H9 (cell line): ENCODE measurements around the gene RPS6KB2. TPM values are rescaled to one million over a fixed set of nuclear protein-coding genes. Genes with fewer than 3 reads are reported as not detected.
"Not testable (repeated sequence)": the region's sequence is repeated elsewhere in the genome, so short reads cannot be mapped to it uniquely, and the experiment has no call there.

Experiments
- DNase-seq: peaks from one replicate; pipeline ENCODE4 v3.0.0-alpha.2; 2017
- H2AFZ ChIP-seq: one replicate; pipeline ENCODE4 v1.6.1; 2013; ENCODE audit warnings: mild to moderate bottlenecking, low read length, control low read depth, moderate library complexity
- H2AK5ac ChIP-seq: 2 replicates; pipeline ENCODE4 v1.6.1; 2013; ENCODE audit warnings: low read length, control low read depth, mixed read lengths; ENCODE audit not compliant: insufficient read length
- H2BK120ac ChIP-seq: one replicate; pipeline ENCODE4 v1.6.1; 2013; ENCODE audit warnings: low read depth, mild to moderate bottlenecking, low read length, control low read depth, inconsistent platforms; ENCODE audit not compliant: poor library complexity, severe bottlenecking
- H2BK12ac ChIP-seq: 2 replicates; pipeline ENCODE4 v1.6.1; 2013; ENCODE audit warnings: low read length, control low read depth, mixed read lengths, low read depth; ENCODE audit not compliant: insufficient read length
- H2BK15ac ChIP-seq: 2 replicates; pipeline ENCODE4 v1.6.1; 2013; ENCODE audit warnings: low read depth, low read length, control low read depth
- H2BK20ac ChIP-seq: one replicate; pipeline ENCODE4 v1.6.1; 2013; ENCODE audit warnings: low read depth, mild to moderate bottlenecking, low read length, control low read depth, inconsistent platforms; ENCODE audit not compliant: poor library complexity, severe bottlenecking
- H2BK5ac ChIP-seq: 2 replicates; pipeline ENCODE4 v1.6.1; 2013; ENCODE audit warnings: low read length, control low read depth, mixed read lengths; ENCODE audit not compliant: insufficient read length
- H3K14ac ChIP-seq: 2 replicates; pipeline ENCODE4 v1.6.1; 2013; ENCODE audit warnings: low read length, control low read depth; ENCODE audit not compliant: insufficient read depth
- H3K18ac ChIP-seq: 2 replicates; pipeline ENCODE4 v1.6.1; 2013; ENCODE audit warnings: low read depth, mild to moderate bottlenecking, mixed read lengths, low read length, control low read depth; ENCODE audit not compliant: insufficient read length
- H3K23ac ChIP-seq: 2 replicates; pipeline ENCODE4 v1.6.1; 2013; ENCODE audit warnings: low read length, control low read depth, mixed read lengths, low read depth; ENCODE audit not compliant: insufficient read length
- H3K23me2 ChIP-seq: 2 replicates; pipeline ENCODE4 v1.6.1; 2013; ENCODE audit warnings: low read depth, mild to moderate bottlenecking, mixed read lengths, low read length, control low read depth; ENCODE audit not compliant: insufficient read length, poor library complexity, severe bottlenecking
- H3K27ac ChIP-seq: 2 replicates; pipeline ENCODE4 v1.5.1; 2013; ENCODE audit warnings: low read length, control low read depth, mixed read lengths, low read depth; ENCODE audit not compliant: insufficient read length
- H3K27me3 ChIP-seq: 2 replicates; pipeline ENCODE4 v1.6.1; 2013; ENCODE audit warnings: low read length, control low read depth, inconsistent platforms; ENCODE audit not compliant: insufficient read depth
- H3K4ac ChIP-seq: 2 replicates; pipeline ENCODE4 v1.6.1; 2013; ENCODE audit warnings: low read depth, mild to moderate bottlenecking, control low read depth, inconsistent platforms, low read length, moderate library complexity
- H3K4me1 ChIP-seq: 2 replicates; pipeline ENCODE4 v1.6.1; 2013; ENCODE audit warnings: low read length, control low read depth, inconsistent platforms; ENCODE audit not compliant: insufficient read depth
- H3K4me2 ChIP-seq: 2 replicates; pipeline ENCODE4 v1.6.1; 2013; ENCODE audit warnings: low read length, control low read depth, mixed read lengths; ENCODE audit not compliant: insufficient read length, insufficient read depth
- H3K56ac ChIP-seq: 2 replicates; pipeline ENCODE4 v1.6.1; 2013; ENCODE audit warnings: low read depth, mild to moderate bottlenecking, mixed read lengths, low read length, control low read depth; ENCODE audit not compliant: insufficient read length
- H3K79me1 ChIP-seq: 2 replicates; pipeline ENCODE4 v1.6.1; 2013; ENCODE audit warnings: low read depth, mild to moderate bottlenecking, moderate library complexity, low read length, control low read depth, inconsistent platforms; ENCODE audit not compliant: insufficient read depth, poor library complexity, severe bottlenecking
- H3K79me2 ChIP-seq: 2 replicates; pipeline ENCODE4 v1.6.1; 2013; ENCODE audit warnings: low read length, control low read depth, inconsistent platforms; ENCODE audit not compliant: insufficient read depth
- H3K9ac ChIP-seq: 2 replicates; pipeline ENCODE4 v1.6.1; 2013; ENCODE audit warnings: low read length, control low read depth, mixed read lengths; ENCODE audit not compliant: insufficient read length; ENCODE audit errors: extremely low read depth
- H3K9me3 ChIP-seq: one replicate; pipeline ENCODE4 v1.6.1; 2013; ENCODE audit warnings: low read depth, low read length, inconsistent platforms; ENCODE audit not compliant: control insufficient read depth
- H3T11ph ChIP-seq: one replicate; pipeline ENCODE4 v1.6.1; 2013; ENCODE audit warnings: mild to moderate bottlenecking, low read length, control low read depth, inconsistent platforms
- H4K20me1 ChIP-seq: one replicate; pipeline ENCODE4 v1.6.1; 2013; ENCODE audit not compliant: control insufficient read depth, insufficient read length, insufficient read depth
- H4K5ac ChIP-seq: 2 replicates; pipeline ENCODE4 v1.6.1; 2013; ENCODE audit warnings: low read depth, mild to moderate bottlenecking, mixed read lengths, low read length, control low read depth; ENCODE audit not compliant: insufficient read length
- H4K8ac ChIP-seq: replicated peaks from 2 replicates; pipeline ENCODE4 v1.6.1; 2013; ENCODE audit warnings: low read length, control low read depth, mixed read lengths, low read depth; ENCODE audit not compliant: insufficient read length
- H4K91ac ChIP-seq: 2 replicates; pipeline ENCODE4 v1.6.1; 2013; ENCODE audit warnings: low read depth, mild to moderate bottlenecking, moderate library complexity, mixed read lengths, low read length, control low read depth; ENCODE audit not compliant: insufficient read length
- H3K27ac Mint-ChIP-seq, 3 experiments: 2 replicates in 2 of 3; 3 replicates in 1 of 3; pipeline ENCODE4 v1.8.0; 2020 to 2021; ENCODE audit warnings: mixed read lengths in 3 of 3, mild to moderate bottlenecking in 1 of 3, moderate library complexity in 1 of 3
- H3K27me3 Mint-ChIP-seq: 2 replicates; pipeline ENCODE4 v1.8.0; 2021; ENCODE audit warnings: low read depth, mild to moderate bottlenecking, moderate library complexity, mixed read lengths
- H3K36me3 Mint-ChIP-seq, 3 experiments: 2 replicates in 2 of 3; 3 replicates in 1 of 3; pipeline ENCODE4 v1.8.0; 2020 to 2021; ENCODE audit warnings: low read depth in 3 of 3, mixed read lengths in 3 of 3; ENCODE audit not compliant: insufficient read depth in 1 of 3
- H3K4me1 Mint-ChIP-seq, 2 experiments: 2 replicates each; pipeline ENCODE4 v1.8.0; 2020; ENCODE audit warnings: mixed read lengths in 2 of 2
- H3K4me3 Mint-ChIP-seq, 2 experiments: 2 replicates in 1 of 2; 3 replicates in 1 of 2; pipeline ENCODE4 v1.8.0; 2020 to 2021; ENCODE audit warnings: mild to moderate bottlenecking in 2 of 2, mixed read lengths in 2 of 2, moderate library complexity in 1 of 2
- H3K9me3 Mint-ChIP-seq, 2 experiments: 2 replicates in 1 of 2; 3 replicates in 1 of 2; pipeline ENCODE4 v1.8.0; 2020; ENCODE audit warnings: mild to moderate bottlenecking in 2 of 2, mixed read lengths in 2 of 2, moderate library complexity in 1 of 2
- WGBS: extraction: QIAGEN DNeasy Blood & Tissue Kit; methylation state at CpG from one replicate; pipeline ENCODE4 v1.1.7; 2013; ENCODE audit warnings: missing lambda C conversion rate, low lambda C conversion rate, mixed read lengths; ENCODE audit not compliant: insufficient read length; ENCODE audit errors: extremely low coverage; 5-methylcytosine and 5-hydroxymethylcytosine counted together
- total RNA-seq: library from RNA; stranded (reverse); gene quantifications from 2 replicates; pipeline ENCODE4 v1.2.1, GENCODE V29; 2021
- TF ChIP-seq, protein P1 (sequence below): fragments of 200-600 bp; sonication (generic); conservative IDR thresholded peaks from 3 replicates; pipeline ENCODE4 v1.8.0; 2021; ENCODE audit warnings: antibody characterized with exemption, mild to moderate bottlenecking

Gene RPS6KB2
- total RNA-seq, 1 experiment from 2014 or later = 51.7 TPM

GRCh38 chr11:67423891-67424613 is 4.2 kb upstream of the RPS6KB2 start:
- Histone ChIP-seq H2BK120ac (no peak overlapping the region), H3K9me3 (no peaks in the 10 kb centered on the region), H4K8ac (no peak overlapping the region), H3K9ac (no peak overlapping the region), H3K4me2 (no peak overlapping the region), H4K91ac (no peak overlapping the region), H2BK12ac (no peak overlapping the region), H2AK5ac (no peak overlapping the region), H3K56ac (no peak overlapping the region), H3K23me2 (peaks cover 4% of the 10 kb centered on the region), H2BK5ac (no peak overlapping the region), H2BK15ac (no peak overlapping the region), H3K79me2 (no peaks in the 10 kb centered on the region; the same call in 1 of the 2 replicates), H3K4ac (no peak overlapping the region), H3K79me1 (no peaks in the 10 kb centered on the region), H3K18ac (no peak overlapping the region), H3K14ac (no peak overlapping the region), H3K4me1 (no peaks in the 10 kb centered on the region), H3K23ac (no peak overlapping the region), H2BK20ac (no peak overlapping the region), H3K27me3 (no peaks in the 10 kb centered on the region), H4K5ac (no peak overlapping the region), H3T11ph (no peak overlapping the region), H4K20me1 (no peaks in the 10 kb centered on the region), H3K27ac (no peak overlapping the region), H2AFZ (no peak overlapping the region)
- H3K4me1 Mint-ChIP-seq = peaks cover 18 to 23% of the 10 kb centered on the region in 2 experiments
- TF ChIP-seq, protein P1, sequence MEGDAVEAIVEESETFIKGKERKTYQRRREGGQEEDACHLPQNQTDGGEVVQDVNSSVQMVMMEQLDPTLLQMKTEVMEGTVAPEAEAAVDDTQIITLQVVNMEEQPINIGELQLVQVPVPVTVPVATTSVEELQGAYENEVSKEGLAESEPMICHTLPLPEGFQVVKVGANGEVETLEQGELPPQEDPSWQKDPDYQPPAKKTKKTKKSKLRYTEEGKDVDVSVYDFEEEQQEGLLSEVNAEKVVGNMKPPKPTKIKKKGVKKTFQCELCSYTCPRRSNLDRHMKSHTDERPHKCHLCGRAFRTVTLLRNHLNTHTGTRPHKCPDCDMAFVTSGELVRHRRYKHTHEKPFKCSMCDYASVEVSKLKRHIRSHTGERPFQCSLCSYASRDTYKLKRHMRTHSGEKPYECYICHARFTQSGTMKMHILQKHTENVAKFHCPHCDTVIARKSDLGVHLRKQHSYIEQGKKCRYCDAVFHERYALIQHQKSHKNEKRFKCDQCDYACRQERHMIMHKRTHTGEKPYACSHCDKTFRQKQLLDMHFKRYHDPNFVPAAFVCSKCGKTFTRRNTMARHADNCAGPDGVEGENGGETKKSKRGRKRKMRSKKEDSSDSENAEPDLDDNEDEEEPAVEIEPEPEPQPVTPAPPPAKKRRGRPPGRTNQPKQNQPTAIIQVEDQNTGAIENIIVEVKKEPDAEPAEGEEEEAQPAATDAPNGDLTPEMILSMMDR = no peak
- no peak for DNase-seq
- H3K9me3 Mint-ChIP-seq = no peaks in the 10 kb centered on the region
- H3K27ac Mint-ChIP-seq = no peak overlapping the region
- no CpG with 5 or more reads among the region's 34 CpGs for WGBS
- H3K4me3 Mint-ChIP-seq = no peak overlapping the region
- no peaks in the 10 kb centered on the region for H3K36me3 Mint-ChIP-seq
- peaks cover 12% of the 10 kb centered on the region for H3K27me3 Mint-ChIP-seq

GRCh38 chr11:67427364-67427859 is 882 bp upstream of the RPS6KB2 start:
- DNase-seq, H3T11ph ChIP-seq, H2BK20ac ChIP-seq, H2AK5ac ChIP-seq, H4K5ac ChIP-seq, H2AFZ ChIP-seq, H3K4ac ChIP-seq, H3K9ac ChIP-seq, H3K79me1 ChIP-seq, H3K27ac ChIP-seq, H3K14ac ChIP-seq, H3K23ac ChIP-seq, H3K56ac ChIP-seq, H4K91ac ChIP-seq, H3K79me2 ChIP-seq, H2BK15ac ChIP-seq, H3K27me3 ChIP-seq, H3K23me2 ChIP-seq, H2BK12ac ChIP-seq, H3K4me1 ChIP-seq, H3K27me3 Mint-ChIP-seq, H3K9me3 ChIP-seq, H2BK5ac ChIP-seq, H2BK120ac ChIP-seq, H4K8ac ChIP-seq, H3K18ac ChIP-seq, H3K9me3 Mint-ChIP-seq, H4K20me1 ChIP-seq: not testable (repeated sequence)
- Mint-ChIP-seq H3K27ac (peak overlapping the region; percentile 46 to 78 (median 77); a peak in 4 of 7 replicates), H3K4me3 (peak overlapping the region; percentile 87 to 92), H3K36me3 (peaks cover 9 to 18% (median 13%) of the 10 kb centered on the region in 3 experiments; a peak in 6 of 7 replicates), H3K4me1 (peaks cover 12 to 19% of the 10 kb centered on the region in 2 experiments)
- H3K4me2 ChIP-seq = peak overlapping the region; percentile 90
- no CpG with 5 or more reads among the region's 19 CpGs for WGBS
